KMS-11 (cell line): ENCODE measurements around the gene GPHN.

ENCODE experiments used
- H2AFZ ChIP-seq: fragments of 200-600 bp; sonication (generic); 2 replicates; pipeline ENCODE4 v1.6.1; 2016; ENCODE audit warnings: antibody characterized with exemption, mixed run types, low read depth
- H3K27ac ChIP-seq: fragments of 200-600 bp; sonication (generic); 2 replicates; pipeline ENCODE4 v1.6.1; 2016; ENCODE audit warnings: mild to moderate bottlenecking, mixed run types
- H3K27me3 ChIP-seq: fragments of 200-600 bp; sonication (generic); 2 replicates; pipeline ENCODE4 v1.6.1; 2017; ENCODE audit warnings: mild to moderate bottlenecking, low read depth, mixed run types, moderate library complexity; ENCODE audit not compliant: insufficient read depth
- H3K36me3 ChIP-seq: fragments of 200-600 bp; sonication (generic); 2 replicates; pipeline ENCODE4 v1.6.1; 2017; ENCODE audit warnings: mild to moderate bottlenecking, mixed run types; ENCODE audit not compliant: insufficient read depth
- H3K4me1 ChIP-seq: fragments of 200-600 bp; sonication (generic); 2 replicates; pipeline ENCODE4 v1.6.1; 2016; ENCODE audit warnings: mild to moderate bottlenecking, low read depth, mixed run types; ENCODE audit not compliant: poor library complexity, severe bottlenecking
- H3K4me2 ChIP-seq: fragments of 200-600 bp; sonication (generic); 2 replicates; pipeline ENCODE4 v1.7.0; 2016; ENCODE audit warnings: mild to moderate bottlenecking, mixed run types
- H3K4me3 ChIP-seq: fragments of 200-600 bp; sonication (generic); IDR thresholded peaks from 2 replicates; pipeline ENCODE4 v1.6.1; 2017; ENCODE audit warnings: low read depth, low read length, mixed read lengths; ENCODE audit not compliant: insufficient read depth
- H3K79me2 ChIP-seq: fragments of 200-600 bp; sonication (generic); 2 replicates; pipeline ENCODE4 v1.6.1; 2016; ENCODE audit warnings: low read depth, mixed run types; ENCODE audit not compliant: insufficient read depth
- H3K9ac ChIP-seq: fragments of 200-600 bp; sonication (generic); 2 replicates; pipeline ENCODE4 v1.6.1; 2016; ENCODE audit warnings: mild to moderate bottlenecking, mixed run types
- H4K20me1 ChIP-seq: fragments of 200-600 bp; sonication (generic); 2 replicates; pipeline ENCODE4 v1.6.1; 2016; ENCODE audit warnings: mild to moderate bottlenecking, mixed run types; ENCODE audit not compliant: insufficient read depth
- CTCF ChIP-seq: fragments of 200-600 bp; sonication (generic); conservative IDR thresholded peaks from 2 replicates; pipeline ENCODE4 v1.6.1; 2017; ENCODE audit warnings: low read depth, mild to moderate bottlenecking, antibody characterized with exemption, low read length, moderate library complexity, mixed read lengths

The GPHN gene

GRCh38 chr14:67167420-67168109 lies 659.6 kb downstream of the GPHN start:
- no peak for TF ChIP-seq CTCF
- H3K4me3 ChIP-seq, result no peak overlapping the region
- H3K27me3 ChIP-seq, result no peaks in the 10 kb centered on the region
- no peak overlapping the region for H3K4me2 ChIP-seq
- no peak overlapping the region for H3K27ac ChIP-seq
- no peaks in the 10 kb centered on the region for H4K20me1 ChIP-seq
- H3K79me2 ChIP-seq, result no peaks in the 10 kb centered on the region
- H3K36me3 ChIP-seq, result no peaks in the 10 kb centered on the region
- no peak overlapping the region for H2AFZ ChIP-seq
- no peaks in the 10 kb centered on the region for H3K4me1 ChIP-seq
- no peak overlapping the region for H3K9ac ChIP-seq

GRCh38 chr14:67168110-67168441 lies 660.1 kb downstream of the GPHN start:
- Histone ChIP-seq H3K4me1 (no peaks in the 10 kb centered on the region), H4K20me1 (no peaks in the 10 kb centered on the region), H3K27ac (no peak overlapping the region), H3K79me2 (no peaks in the 10 kb centered on the region), H3K4me3 (no peak overlapping the region), H3K9ac (no peak overlapping the region), H3K36me3 (no peaks in the 10 kb centered on the region), H3K27me3 (no peaks in the 10 kb centered on the region), H3K4me2 (no peak overlapping the region), H2AFZ (no peak overlapping the region)
- no peak for TF ChIP-seq CTCF

GRCh38 chr14:67170660-67171059 lies 662.7 kb downstream of the GPHN start:
- H3K79me2 ChIP-seq, result no peaks in the 10 kb centered on the region
- H2AFZ ChIP-seq, result no peak overlapping the region
- H4K20me1 ChIP-seq, result no peaks in the 10 kb centered on the region
- H3K36me3 ChIP-seq, result no peaks in the 10 kb centered on the region
- no peak overlapping the region for H3K9ac ChIP-seq
- no peak overlapping the region for H3K4me3 ChIP-seq
- no peaks in the 10 kb centered on the region for H3K4me1 ChIP-seq
- no peaks in the 10 kb centered on the region for H3K27me3 ChIP-seq
- no peak for TF ChIP-seq CTCF
- no peak overlapping the region for H3K27ac ChIP-seq
- no peak overlapping the region for H3K4me2 ChIP-seq

- Histone ChIP-seq H2AFZ (no peak overlapping the region), H3K36me3 (no peaks in the 10 kb centered on the region), H3K79me2 (no peaks in the 10 kb centered on the region), H3K4me1 (no peaks in the 10 kb centered on the region), H3K27ac (no peak overlapping the region), H3K9ac (no peak overlapping the region), H3K4me3 (no peak overlapping the region), H3K27me3 (no peaks in the 10 kb centered on the region), H3K4me2 (no peak overlapping the region), H4K20me1 (no peaks in the 10 kb centered on the region)
- no peak for TF ChIP-seq CTCF
These were observed 664.1 kb downstream of the GPHN start for GRCh38 chr14:67172056-67172455.
